Stimulated activated CD4-positive, alpha-beta T cell treated with anti-CD3 and anti-CD28 coated beads, Interleukin-15, amount 100 ng/mL, for 48 hours (primary cell): ENCODE data around the gene PTPRO.

Source experiments
- DNase-seq, 2 donors: peaks; one replicate each; pipeline ENCODE4 v3.0.0-alpha.2; 2020; ENCODE audit warnings: low read depth in 2 of 2

Gene PTPRO

DNA sequence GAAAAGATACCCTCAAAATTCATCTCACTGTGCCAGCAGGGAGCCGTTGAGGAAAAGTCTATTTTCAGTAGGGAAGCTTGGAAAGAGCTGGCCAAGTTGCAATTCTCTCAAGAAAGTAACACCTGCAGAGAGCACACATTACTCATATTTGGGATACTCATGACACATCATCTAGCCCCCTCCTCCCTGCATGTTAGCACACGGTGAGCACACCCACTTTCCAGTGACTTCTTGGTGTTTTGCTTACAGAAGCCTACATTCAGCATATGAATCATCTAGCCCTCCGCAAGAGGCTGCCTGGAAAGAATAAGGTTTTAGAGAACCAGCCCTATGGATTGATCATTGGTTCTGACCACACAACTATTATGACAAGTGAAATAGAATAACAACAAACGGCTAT, 124.5 kb downstream of the PTPRO start:
- no peak for DNase-seq

DNA sequence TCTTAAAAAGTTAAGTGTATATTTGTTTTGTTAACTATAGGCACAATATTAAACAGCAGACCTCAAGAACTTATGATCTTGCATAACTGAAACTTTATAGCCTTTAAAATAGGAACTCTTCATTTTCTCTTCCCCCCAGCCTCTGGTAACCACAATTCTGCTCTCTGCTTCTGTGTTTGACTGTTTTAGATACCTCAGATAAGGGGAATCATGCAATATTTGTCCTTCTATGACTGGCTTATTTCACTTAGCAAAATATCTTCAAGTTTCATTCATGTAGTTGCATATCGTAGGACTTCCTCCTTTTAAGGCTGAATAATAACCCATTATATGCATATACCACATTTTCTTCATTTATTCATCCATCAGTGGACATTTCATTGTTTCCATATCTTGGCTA, 131.3 kb downstream of the PTPRO start:
- no peak for DNase-seq

DNA sequence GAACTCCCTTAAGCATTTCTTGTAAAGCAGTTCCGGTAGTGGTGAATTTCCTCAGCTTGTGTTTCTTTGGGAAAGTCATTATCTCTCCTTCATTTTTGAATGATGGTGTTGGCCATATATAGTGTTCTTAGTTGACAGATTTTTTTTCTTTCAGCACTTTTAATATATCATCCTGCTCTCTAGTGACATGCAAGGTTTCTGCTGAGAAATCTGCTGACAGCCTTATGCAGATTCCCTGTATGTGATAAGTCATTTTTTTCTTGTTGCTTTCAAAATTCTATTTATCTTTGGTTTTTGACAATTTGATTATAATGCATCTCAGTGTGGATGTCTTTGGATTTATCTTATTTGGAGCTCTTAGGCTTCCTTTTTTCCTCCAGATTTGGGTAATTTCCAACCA, 135.7 kb downstream of the PTPRO start:
- DNase-seq = no peak

DNA sequence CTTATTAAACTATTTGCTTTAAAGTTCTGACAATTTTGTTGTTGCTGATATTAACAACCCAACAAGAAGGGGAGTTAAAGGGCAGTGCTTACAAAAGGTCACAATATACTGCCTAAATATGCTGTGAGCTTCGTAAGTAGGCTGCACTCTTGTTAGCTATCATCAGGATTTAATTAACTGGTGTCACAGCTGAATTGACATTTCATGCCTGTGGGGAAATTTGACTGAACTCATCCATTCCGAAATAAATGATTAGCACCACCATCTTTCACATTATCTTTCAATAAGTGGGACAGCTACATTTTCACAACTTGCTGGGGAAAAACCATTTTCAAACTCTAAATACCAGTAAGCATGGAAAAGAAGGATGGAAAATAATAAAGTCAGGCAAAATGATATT, 146.6 kb downstream of the PTPRO start:
- no peak for DNase-seq

DNA sequence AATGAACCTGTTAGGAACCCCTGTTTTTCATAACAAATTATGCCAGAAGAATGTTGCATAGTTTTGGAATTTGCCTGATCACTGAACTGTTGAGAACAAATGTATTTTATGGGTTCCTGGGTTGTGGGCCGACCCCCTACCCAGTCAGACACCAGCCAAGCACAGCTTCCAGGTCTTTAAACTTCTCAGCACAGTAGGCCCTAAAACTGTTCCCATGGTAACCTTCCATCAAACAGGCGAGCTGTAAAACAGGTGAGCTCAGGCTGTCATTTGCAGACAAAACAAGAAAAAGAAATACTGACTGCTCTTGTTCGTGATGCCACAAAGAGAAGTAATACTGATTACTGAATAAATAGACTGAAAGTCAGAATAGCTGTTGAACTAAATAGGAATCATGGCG, 147.0 kb downstream of the PTPRO start:
- DNase-seq = no peak

DNA sequence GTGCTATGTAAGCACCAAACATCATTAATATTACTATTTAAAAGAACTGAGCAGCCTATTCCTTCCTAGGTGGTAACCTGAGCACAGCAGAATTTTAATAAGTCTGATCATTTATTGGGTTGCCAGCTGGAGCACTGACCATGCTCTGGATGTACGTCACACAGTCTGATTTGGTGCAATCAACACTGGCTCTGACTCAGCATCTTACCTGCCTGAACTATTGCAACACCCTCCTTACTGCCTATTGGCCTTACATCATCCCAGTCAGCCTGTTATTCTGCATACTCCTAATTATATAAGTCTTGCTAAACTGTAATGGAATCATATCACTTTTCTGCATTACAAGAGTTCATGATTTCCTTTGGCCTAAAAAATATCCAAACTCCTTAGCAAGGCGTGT, 149.7 kb downstream of the PTPRO start:
- no peak for DNase-seq

DNA sequence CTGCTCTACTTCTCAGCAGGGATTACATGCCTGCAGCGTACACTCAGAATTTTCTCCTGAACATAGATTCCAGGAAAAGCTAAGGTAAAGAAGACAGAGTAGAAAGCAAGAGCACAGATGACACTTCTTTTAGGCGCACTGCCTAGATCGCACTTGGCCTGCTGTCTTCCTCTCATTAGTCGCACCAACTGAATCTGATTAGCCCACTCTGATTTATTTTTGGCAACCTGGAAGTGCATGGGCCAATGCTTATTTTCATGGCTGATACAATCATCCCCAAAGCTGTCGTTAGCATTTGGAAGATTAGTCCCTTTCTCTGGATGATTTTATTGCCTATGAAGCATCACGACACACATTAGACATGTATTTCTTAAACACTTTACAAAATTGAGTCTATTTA, 152.5 kb downstream of the PTPRO start:
- DNase-seq = no peak

DNA sequence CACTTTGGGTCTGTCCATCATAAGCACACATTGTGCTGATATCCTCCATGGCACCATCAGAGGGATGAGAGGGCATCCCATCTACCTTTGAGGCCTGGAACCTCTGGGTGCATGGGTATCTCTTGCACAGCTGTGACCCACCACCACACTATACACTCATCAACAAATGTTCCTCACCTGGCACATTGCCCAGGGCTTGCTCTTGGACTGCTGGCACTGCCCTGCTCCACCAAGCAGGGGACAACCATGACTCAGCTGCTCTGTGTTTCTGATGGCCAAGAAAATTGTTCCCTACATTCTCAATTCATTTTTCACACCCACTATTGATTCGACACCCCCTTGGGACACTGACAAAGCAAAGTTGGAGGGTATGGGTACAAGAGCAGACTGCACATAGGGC, 155.5 kb downstream of the PTPRO start:
- no peak for DNase-seq

DNA sequence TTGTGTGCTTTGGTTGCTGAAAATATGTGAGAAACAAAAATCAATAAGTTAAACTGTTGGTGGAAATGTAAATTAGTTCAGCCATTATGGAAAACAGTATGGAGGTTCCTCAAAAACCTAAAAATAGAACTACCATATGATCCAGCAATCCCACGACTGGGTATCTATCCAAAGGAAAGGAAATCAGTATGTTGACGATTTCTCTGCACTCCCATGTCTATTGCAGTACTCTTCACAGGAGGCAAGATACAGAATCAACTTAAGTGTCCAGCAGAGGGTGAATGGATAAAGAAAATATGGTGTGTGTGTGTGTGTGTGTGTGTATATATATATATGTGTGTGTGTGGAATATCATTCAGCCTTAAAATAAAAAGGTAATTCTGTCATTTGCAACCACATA, 159.5 kb downstream of the PTPRO start:
- no peak for DNase-seq

DNA sequence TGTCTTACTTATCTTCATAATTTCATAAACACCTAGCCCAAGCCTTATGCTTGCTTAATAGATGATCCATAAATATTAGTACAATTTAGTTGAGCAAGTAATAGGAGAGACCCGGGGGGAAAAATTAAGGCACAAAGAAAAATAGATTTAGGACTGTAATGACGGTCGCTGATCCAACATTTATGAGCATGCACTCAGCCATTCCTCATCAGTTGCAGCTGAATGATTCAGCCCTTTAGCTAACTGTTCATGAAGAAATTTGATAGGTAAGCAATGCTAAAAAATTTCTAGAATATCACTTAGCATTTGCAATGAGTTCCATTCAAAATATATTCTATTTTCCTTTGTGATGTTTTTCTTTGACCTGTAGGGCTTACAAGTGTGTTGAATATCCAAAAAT, 163.2 kb downstream of the PTPRO start:
- DNase-seq = no peak

DNA sequence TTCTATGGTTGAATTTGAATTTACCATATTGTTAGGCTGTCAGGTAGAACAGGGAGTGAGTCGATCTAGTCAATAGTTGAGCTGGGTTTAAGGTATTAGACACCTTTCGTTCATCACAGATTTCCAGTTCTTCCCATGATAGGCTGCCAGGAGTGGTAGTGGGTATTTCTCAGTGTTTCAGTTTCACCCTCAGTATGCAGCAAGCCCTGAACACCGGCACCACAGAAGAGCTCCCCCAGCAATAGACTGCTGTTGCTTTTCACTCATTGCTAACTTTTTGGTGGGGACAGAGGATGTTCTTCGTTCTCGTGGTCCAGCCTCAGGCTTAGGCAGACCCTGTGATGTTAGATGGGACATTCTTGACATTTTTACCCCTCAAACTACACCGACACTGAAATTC, 164.6 kb downstream of the PTPRO start:
- DNase-seq = no peak

DNA sequence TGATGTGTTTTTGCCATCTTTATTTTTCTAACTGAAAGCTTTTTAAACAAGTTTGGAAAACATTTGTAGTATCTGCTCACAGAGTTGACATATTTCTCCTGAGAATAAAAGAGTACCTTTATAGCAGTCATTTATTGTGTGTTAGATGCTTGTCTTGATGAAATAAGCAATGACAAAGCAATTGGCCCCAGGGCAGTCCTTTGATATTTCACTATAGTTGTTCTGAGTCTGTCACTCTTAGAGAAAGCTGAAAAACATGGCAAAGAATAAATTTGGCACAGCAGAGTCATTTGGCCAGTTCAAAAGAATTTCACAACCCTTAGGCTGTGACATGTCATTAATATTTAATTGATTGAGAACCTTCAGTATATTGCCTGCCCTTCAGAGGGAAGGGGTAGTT, 166.2 kb downstream of the PTPRO start:
- DNase-seq = no peak

DNA sequence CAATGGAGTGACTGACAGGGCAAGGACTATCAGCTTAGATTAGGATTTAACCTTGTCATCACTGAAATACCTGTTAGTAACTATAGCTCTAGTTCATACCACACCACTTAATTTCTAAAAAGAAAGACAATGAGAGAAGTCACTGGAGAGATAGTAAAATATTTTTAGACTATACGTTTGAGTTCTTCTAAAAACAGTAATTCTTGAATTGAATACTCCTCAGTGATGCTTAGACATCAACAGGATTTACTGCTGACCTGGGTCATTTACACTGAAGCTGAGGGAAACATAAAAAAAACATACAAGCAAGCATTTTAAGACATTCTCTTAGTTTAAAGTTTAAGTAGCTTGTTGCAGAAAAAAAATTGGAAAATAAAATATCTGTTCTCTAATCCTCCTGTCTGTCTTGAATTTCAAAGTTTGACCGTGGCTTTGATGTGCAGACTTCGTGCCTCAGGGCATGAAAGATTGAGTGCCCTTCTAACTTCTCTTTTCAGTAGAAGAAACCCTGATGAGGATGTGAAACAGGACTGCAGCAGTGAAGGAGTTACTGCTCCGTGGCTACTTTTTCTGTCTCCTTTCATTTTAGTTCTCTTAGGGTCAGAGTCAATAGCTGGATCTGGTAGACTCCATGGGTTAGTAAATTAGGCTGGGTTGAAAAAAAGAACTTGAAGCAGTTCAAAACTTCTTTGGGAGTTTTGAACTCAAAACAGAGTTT, 172.2 kb downstream of the PTPRO start:
- DNase-seq = no peak

DNA sequence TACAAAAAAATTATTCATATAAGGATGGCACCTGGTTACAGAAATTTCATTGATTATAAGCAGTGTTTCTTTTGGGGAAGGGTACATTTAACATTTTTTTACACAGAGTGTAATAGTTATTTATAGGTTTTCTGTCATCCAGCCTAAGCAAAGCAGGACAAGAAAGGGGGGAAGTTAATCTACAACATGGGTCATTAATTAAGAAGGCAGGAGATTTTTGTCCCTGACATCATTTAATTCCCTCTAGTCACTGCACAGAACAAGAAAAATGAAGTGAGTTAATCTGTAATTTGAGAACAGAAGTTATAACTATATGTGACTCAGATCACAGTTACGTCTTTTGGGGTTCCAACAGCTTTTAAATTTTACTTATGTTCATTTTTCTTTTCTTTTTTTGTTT, 173.4 kb downstream of the PTPRO start:
- no peak for DNase-seq

DNA sequence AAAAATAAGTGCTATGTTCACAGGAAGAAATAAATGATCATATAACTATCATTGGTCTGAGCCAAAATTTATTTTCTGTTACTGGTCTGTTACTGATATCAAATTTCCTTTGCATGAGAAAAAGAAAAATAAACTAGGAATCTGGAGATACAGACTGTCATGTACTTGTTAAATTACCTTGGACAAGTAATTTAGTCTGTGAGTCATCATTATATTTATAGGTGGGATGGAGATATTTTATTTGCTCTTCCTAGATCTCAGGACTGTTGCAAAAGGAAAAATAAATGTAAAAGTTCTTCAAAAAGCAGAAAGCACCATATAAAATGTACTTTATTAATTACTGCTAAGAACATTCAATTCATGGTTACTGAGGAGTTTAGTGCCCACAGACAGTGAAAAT, 174.4 kb downstream of the PTPRO start:
- DNase-seq = no peak

DNA sequence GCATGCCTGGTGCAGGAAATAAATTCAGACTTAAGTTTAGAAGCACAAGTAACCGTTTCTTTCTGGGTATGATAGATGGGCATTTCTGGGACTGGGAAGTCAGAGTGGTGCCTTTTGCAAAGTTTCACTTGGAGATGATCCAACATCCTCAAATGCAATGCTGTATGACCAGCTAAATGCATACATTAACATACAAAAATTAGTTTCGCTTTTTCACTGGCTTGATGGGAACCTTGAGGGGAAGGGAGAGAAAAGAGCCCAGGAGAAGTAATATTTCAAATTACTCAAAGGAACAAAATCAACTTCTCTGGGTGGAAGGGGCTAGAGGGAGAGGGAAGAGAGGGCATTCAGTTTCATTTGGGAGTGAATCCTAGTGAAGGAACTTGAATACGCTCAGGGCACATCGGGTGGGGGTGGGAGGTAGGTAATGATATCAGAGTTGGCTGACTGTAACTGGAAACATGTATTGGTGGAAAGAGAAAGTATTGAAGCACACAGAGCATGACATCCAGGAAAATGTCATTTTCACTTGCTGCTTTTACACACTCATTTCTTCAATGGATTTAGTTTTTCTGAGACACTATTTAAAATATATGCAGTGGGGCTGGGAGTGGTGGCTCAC, 175.5 kb downstream of the PTPRO start:
- DNase-seq = no peak

DNA sequence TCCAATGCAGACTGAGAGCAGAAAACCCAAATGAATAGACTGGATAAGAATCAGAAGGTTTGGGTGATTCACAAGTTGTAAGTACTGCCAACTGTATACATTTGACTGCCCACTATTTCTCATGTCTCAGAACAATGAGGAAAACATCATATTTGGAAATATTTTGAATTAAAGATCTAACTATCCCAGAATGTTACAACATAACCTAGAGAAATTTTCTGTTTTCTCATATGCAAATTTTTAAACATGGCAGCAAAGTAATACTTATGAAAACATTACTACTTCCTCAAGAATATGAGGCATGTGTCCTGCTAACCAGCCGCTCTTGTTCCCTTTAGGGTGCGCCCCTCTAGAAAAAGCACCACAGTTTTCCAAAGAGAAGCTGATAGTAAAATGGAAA, 179.9 kb downstream of the PTPRO start:
- no peak for DNase-seq

DNA sequence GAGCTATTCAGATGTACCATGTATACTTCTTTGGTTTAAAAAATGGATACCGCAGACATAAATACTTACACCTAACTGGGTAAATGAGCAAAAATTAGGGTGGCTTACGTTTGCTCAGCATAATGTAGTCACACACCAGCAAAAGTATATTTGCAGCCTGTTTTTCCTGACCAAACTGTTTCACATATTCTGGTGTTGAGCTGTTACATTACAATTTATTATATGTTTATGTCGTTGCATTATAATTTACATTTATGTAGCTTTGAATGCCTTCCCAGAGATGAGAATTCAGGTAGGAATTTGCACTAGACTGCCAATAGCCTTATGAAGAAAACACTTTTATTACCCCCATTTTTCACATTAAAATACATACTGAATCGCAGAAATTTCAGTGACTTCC, 183.3 kb downstream of the PTPRO start:
- DNase-seq = no peak

DNA sequence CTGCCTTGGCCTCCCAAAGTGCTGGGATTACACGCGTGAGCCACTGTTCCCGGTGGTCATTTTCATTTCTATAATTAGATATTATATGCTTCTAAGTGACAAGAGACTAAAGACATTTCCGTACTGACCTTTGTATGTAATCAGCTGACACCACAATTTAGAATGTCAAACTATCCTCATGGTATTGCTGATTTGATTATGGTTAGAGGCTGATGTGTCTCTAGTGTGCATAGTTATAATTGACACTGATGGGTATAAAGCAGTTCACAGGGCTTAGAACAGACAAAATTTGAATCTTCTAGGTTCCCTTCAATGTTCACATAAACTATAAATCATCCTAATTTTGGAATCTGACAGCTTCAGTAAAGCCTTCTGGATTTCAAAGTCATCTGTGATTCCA, 192.7 kb downstream of the PTPRO start:
- no peak for DNase-seq

DNA sequence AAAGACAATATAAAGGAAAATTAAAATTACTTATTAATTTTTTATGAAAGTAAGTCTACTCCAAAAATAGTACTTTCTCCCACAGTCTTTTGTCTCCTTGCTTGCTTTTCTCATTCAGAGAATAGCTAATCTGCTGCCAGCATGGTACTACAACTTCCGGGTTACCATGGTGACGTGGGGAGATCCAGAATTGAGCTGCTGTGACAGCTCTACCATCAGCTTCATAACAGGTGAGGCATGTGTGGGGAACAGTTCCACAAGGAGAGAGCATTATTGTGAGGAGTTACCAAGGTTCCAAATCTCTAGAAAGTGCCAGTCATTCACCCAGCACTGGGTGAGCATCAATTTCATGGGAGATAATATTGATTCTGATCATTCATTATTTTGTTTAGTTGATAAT, 197.8 kb downstream of the PTPRO start:
- no peak for DNase-seq

DNA sequence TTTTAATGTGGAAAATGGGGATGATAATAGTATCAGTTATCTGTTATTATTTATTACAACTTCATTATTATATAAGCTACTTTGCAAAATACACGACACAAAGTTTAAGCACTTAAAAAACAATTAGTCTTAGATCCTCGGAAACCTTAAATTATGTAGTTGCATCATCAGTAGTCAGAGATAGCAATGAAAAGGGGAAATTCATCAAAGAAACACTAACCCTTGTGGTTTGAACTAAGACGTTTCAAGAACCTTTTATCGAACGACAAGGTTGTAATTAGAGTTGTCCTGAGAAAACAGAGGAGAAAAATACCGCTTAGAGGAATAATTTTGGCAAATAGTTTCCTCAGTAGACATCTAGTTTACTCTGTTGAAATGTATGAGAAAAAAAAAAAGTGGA, 198.5 kb downstream of the PTPRO start:
- DNase-seq = no peak

DNA sequence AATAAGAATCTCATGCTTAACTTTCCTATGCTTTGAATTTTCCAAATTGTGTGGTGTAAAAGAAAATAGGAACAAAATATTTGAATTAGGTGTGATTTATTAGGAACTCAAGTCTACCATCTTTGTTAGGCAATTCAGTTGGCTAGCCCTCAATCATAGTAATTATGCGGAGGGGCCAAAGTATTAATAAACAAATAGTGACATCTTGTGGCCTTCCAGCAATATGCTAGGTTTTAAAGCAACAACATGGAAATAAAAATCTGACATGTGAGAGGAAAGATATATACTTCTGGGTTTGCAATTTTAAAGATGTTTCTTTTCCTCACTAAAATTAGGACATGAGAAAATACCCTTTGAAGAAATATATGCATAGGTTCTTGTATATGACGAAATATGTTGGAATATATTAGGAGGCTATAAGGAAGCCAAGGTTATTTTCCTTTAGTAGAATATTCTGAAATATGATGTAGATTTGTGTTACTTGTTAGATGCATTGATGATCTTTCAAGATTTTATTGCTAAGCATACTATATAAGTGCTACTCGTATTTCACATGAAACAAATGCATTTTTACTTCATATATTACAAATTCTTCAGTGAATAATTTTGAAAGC, 200.4 kb downstream of the PTPRO start:
- no peak for DNase-seq

DNA sequence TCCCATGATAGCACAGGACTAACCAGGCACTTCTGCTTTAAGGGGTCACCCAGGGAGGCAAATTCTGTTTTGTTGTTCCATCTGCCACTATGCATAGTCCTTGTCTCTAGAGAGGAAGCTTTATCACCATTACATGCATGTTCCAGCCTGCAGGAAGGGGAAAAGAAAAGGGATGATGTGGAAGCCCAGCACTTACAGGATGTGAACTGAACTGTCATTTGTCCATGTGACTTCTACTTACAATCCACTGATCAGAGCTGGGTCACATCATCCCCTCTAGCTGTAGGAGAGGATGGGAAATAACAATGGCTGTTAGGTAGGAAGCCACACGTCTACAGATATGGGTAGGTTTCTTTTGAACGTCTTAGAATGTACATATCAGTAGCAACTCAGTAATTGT, 203.1 kb downstream of the PTPRO start:
- DNase-seq = no peak

DNA sequence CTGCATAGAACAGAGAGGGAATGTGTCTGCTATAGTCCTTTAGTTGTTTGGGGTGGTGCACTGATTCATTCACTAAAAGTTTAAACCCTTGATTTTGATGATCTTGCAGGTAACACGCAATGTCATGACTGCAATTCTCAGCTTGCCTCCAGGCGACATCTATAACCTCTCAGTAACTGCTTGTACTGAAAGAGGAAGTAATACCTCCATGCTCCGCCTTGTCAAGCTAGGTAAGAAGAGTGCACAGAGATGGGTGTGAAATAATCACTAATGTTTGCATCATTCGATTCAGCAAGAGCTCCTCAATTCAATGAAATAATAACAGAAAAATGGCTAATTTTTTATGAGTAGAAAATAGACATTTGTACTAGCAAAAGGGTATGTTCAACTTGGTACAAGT, 203.7 kb downstream of the PTPRO start:
- DNase-seq = no peak
